ENCODE results near the gene NNMT. TPM values are rescaled to one million over a fixed set of nuclear protein-coding genes. Genes with fewer than 3 reads are reported as not detected.

The NNMT gene
- polyA plus RNA-seq, 1 donor (not counting 4 experiments of a cell fraction or from before 2014, with no cell fraction given) = 0.13 TPM

DNA sequence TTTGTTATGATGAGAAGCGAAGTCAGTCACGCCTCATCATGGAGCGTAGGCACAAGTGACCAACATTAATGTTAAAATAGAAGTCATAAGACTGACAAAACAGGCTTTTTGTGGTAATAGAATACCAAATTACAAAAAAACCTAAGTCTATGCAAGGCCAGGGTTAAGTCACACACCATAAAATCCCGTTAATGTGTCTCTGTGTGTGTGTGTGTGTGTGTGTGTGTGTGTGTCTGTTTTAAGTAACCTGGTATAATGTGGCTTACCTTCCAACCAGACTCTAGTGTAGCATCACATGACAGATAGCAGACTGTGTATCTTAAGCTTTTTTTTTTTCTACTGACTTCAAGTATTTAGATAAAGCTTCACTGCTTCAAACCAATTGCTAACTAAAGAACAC is 66.1 kb downstream of the NNMT start:
- Histone ChIP-seq H3K27me3 (ENCODE audit: control insufficient read depth, extremely low read depth, insufficient read depth, low read length) (no peaks in the 10 kb centered on the region), H3K27ac (ENCODE audit: control insufficient read depth, insufficient read depth, low read length) (no peak overlapping the region), H3K9ac (ENCODE audit: control insufficient read depth, extremely low read depth, insufficient read depth, low read length) (no peak overlapping the region), H3K79me2 (ENCODE audit: control insufficient read depth, insufficient read depth, low read length) (no peaks in the 10 kb centered on the region), H2AFZ (ENCODE audit: control insufficient read depth, low read length) (no peak overlapping the region), H3K4me1 (ENCODE audit: control insufficient read depth, extremely low read depth, insufficient read depth, low read length) (peaks cover 21% of the 10 kb centered on the region), H3K9me3 (ENCODE audit: control insufficient read depth, low read depth, low read length) (no peaks in the 10 kb centered on the region), H3K4me2 (ENCODE audit: control insufficient read depth, extremely low read depth, insufficient read depth, low read depth, low read length) (no peak overlapping the region), H3K9me1 (ENCODE audit: control insufficient read depth, extremely low read depth, insufficient read depth, low read length) (no peaks in the 10 kb centered on the region), H3K36me3 (ENCODE audit: control insufficient read depth in 2 of 2, extremely low read depth in 1 of 2, insufficient read depth in 2 of 2, low read length in 2 of 2) (no peaks in the 10 kb centered on the region), H4K20me1 (ENCODE audit: control insufficient read depth, extremely low read depth, insufficient read depth, low read length) (no peaks in the 10 kb centered on the region), H3K4me3 (ENCODE audit: control insufficient read depth in 2 of 3, extremely low read depth in 1 of 3, insufficient read depth in 2 of 3, low read depth in 1 of 3, low read length in 3 of 3) (no peak overlapping the region)
- dilution Hi-C loops (cut with MboI; ENCODE audit: extremely low pct_ligation_motif_present, low sequenced_read_pairs) = no loop called here
- DNase-seq (ENCODE audit: low read depth, low spot score) (no peak), FAIRE-seq (no peak)
- no peak for TF ChIP-seq EZH2 (IDR thresholded peaks at IDR 0.05; ENCODE audit: low read length)
- TF ChIP-seq, protein P1, sequence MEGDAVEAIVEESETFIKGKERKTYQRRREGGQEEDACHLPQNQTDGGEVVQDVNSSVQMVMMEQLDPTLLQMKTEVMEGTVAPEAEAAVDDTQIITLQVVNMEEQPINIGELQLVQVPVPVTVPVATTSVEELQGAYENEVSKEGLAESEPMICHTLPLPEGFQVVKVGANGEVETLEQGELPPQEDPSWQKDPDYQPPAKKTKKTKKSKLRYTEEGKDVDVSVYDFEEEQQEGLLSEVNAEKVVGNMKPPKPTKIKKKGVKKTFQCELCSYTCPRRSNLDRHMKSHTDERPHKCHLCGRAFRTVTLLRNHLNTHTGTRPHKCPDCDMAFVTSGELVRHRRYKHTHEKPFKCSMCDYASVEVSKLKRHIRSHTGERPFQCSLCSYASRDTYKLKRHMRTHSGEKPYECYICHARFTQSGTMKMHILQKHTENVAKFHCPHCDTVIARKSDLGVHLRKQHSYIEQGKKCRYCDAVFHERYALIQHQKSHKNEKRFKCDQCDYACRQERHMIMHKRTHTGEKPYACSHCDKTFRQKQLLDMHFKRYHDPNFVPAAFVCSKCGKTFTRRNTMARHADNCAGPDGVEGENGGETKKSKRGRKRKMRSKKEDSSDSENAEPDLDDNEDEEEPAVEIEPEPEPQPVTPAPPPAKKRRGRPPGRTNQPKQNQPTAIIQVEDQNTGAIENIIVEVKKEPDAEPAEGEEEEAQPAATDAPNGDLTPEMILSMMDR (optimal IDR thresholded peaks at IDR 0.05 in 1 of 3, IDR thresholded peaks at IDR 0.05 in 1 of 3, conservative IDR thresholded peaks at IDR 0.05 in 1 of 3; ENCODE audit: extremely low read depth in 1 of 3, insufficient read depth in 2 of 3, low read length in 3 of 3) = no peak

DNA sequence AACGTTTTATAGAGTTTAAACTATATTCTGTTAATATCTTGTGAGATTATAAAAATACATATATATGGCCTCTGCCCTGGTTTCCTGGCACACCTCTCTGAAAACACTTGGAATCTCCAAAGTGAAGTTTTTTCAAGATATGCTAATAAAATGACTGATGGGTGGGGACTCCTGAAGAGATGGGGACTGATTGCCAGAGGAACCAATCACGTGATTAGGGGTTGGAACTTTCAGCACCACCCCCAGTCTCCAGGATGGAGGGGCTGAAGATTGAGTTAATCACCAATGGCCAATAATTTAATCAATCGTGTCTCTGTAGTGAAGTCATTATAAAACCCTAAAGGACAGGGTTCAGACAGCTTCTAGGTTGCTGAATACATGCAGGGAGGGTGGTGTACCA is 66.8 kb downstream of the NNMT start:
- H3K4me3 ChIP-seq (ENCODE audit: control insufficient read depth in 2 of 3, extremely low read depth in 1 of 3, insufficient read depth in 2 of 3, low read depth in 1 of 3, low read length in 3 of 3) = no peak overlapping the region
- no peak overlapping the region for H3K9ac ChIP-seq (ENCODE audit: control insufficient read depth, extremely low read depth, insufficient read depth, low read length)
- H3K79me2 ChIP-seq (ENCODE audit: control insufficient read depth, insufficient read depth, low read length) = no peaks in the 10 kb centered on the region
- H3K4me1 ChIP-seq (ENCODE audit: control insufficient read depth, extremely low read depth, insufficient read depth, low read length) = peaks cover 21% of the 10 kb centered on the region
- H3K27ac ChIP-seq (ENCODE audit: control insufficient read depth, insufficient read depth, low read length) = no peak overlapping the region
- H3K9me3 ChIP-seq (ENCODE audit: control insufficient read depth, low read depth, low read length) = no peaks in the 10 kb centered on the region
- no peaks in the 10 kb centered on the region for H3K36me3 ChIP-seq (ENCODE audit: control insufficient read depth in 2 of 2, extremely low read depth in 1 of 2, insufficient read depth in 2 of 2, low read length in 2 of 2)
- no peaks in the 10 kb centered on the region for H3K9me1 ChIP-seq (ENCODE audit: control insufficient read depth, extremely low read depth, insufficient read depth, low read length)
- no peak for FAIRE-seq
- no peak overlapping the region for H2AFZ ChIP-seq (ENCODE audit: control insufficient read depth, low read length)
- no peak for DNase-seq (ENCODE audit: low read depth, low spot score)
- no peaks in the 10 kb centered on the region for H4K20me1 ChIP-seq (ENCODE audit: control insufficient read depth, extremely low read depth, insufficient read depth, low read length)
- no peaks in the 10 kb centered on the region for H3K27me3 ChIP-seq (ENCODE audit: control insufficient read depth, extremely low read depth, insufficient read depth, low read length)
- no peak for TF ChIP-seq EZH2 (IDR thresholded peaks at IDR 0.05; ENCODE audit: low read length)
- TF ChIP-seq, protein P1 (optimal IDR thresholded peaks at IDR 0.05 in 1 of 3, IDR thresholded peaks at IDR 0.05 in 1 of 3, conservative IDR thresholded peaks at IDR 0.05 in 1 of 3; ENCODE audit: extremely low read depth in 1 of 3, insufficient read depth in 2 of 3, low read length in 3 of 3) = no peak
- H3K4me2 ChIP-seq (ENCODE audit: control insufficient read depth, extremely low read depth, insufficient read depth, low read depth, low read length) = no peak overlapping the region
- dilution Hi-C loops (cut with MboI; ENCODE audit: extremely low pct_ligation_motif_present, low sequenced_read_pairs) = no loop called here

Other genes with a start within 250 kb of the NNMT start
- gene ZBTB16, start 236.7 kb upstream of the NNMT start, polyA plus RNA-seq = 0.18 to 0.39 TPM in 2 of 3 replicates, not detected in the other
- 1.4 to 3.7 TPM (median 2.1 TPM) in 3 replicates for gene C11orf71, start 104.1 kb downstream of the NNMT start, polyA plus RNA-seq
- gene RBM7, start 104.3 kb downstream of the NNMT start, polyA plus RNA-seq = 21.6 to 38.2 TPM (median 34.0 TPM) in 3 replicates
- gene REXO2, start 143.1 kb downstream of the NNMT start, polyA plus RNA-seq = 250 to 381 TPM (median 270 TPM) in 3 replicates

Measured in keratinocyte (primary cell).